HepG2 (cell line): Measurements from ENCODE around the gene BLOC1S4.

Source experiments
- CC2D1A ChIP-seq: sonication (generic); formaldehyde crosslinking; IDR thresholded peaks from 2 replicates; pipeline ENCODE4 v1.8.1; 2023; ENCODE audit warnings: mild to moderate bottlenecking, missing genetic modification reagents
- CTCF ChIP-seq: sonication (generic); formaldehyde crosslinking; IDR thresholded peaks from 2 replicates; pipeline ENCODE4 v1.5.0; 2020; ENCODE audit warnings: mild to moderate bottlenecking, missing genetic modification reagents, moderate library complexity
- MYNN ChIP-seq: sonication (generic); formaldehyde crosslinking; IDR thresholded peaks from 2 replicates; pipeline ENCODE4 v1.4.0; 2020; ENCODE audit warnings: mild to moderate bottlenecking, low read depth, missing genetic modification reagents
- POLR2A ChIP-seq, 2 experiments: IDR thresholded peaks; 2 replicates each; pipeline ENCODE4 v1.6.1; 2011; ENCODE audit warnings: low read depth in 2 of 2, low read length in 2 of 2, mild to moderate bottlenecking in 1 of 2, moderate library complexity in 1 of 2; ENCODE audit not compliant: insufficient read depth in 1 of 2
- SMAD1 ChIP-seq: sonication (generic); formaldehyde crosslinking; IDR thresholded peaks from 2 replicates; pipeline ENCODE4 v1.4.0; 2020; ENCODE audit warnings: missing genetic modification reagents, low read depth, mild to moderate bottlenecking, borderline replicate concordance
- ZBTB39 ChIP-seq: sonication (generic); formaldehyde crosslinking; IDR thresholded peaks from 2 replicates; pipeline ENCODE4 v1.5.0; 2020; ENCODE audit warnings: missing genetic modification reagents
- ZNF101 ChIP-seq: sonication (generic); formaldehyde crosslinking; IDR thresholded peaks from 2 replicates; pipeline ENCODE4 v1.4.0; 2020; ENCODE audit warnings: mild to moderate bottlenecking, low read depth, missing genetic modification reagents, borderline replicate concordance
- ZNF543 ChIP-seq: sonication (generic); formaldehyde crosslinking; IDR thresholded peaks from 2 replicates; pipeline ENCODE4 v1.4.0; 2020; ENCODE audit warnings: mild to moderate bottlenecking, missing genetic modification reagents
- ZNF747 ChIP-seq: sonication (generic); formaldehyde crosslinking; IDR thresholded peaks from 2 replicates; pipeline ENCODE4 v1.8.1; 2023; ENCODE audit warnings: missing genetic modification reagents, mild to moderate bottlenecking, borderline replicate concordance
- ZSCAN12 ChIP-seq: sonication (generic); formaldehyde crosslinking; IDR thresholded peaks from 2 replicates; pipeline ENCODE4 v1.9.0; 2021; ENCODE audit warnings: mild to moderate bottlenecking, missing genetic modification reagents

- TF ChIP-seq ZBTB39 (CRISPR knock-in tag) (no peak), SMAD1 (CRISPR knock-in tag) (no peak), ZNF543 (CRISPR knock-in tag) (no peak), POLR2A (IDR thresholded peaks at IDR 0.05; ENCODE audit: insufficient read depth in 1 of 2, low read depth in 2 of 2, low read length in 2 of 2) (no peak), CTCF (CRISPR knock-in tag) (no peak), MYNN (CRISPR knock-in tag) (no peak), ZSCAN12 (no peak), CC2D1A (CRISPR knock-in tag) (no peak), ZNF101 (CRISPR knock-in tag) (no peak), ZNF747 (CRISPR knock-in tag) (no peak)
Observed at GRCh38 chr4:6703786-6704185, 12.2 kb upstream of the BLOC1S4 start.
